OCI-LY7 (cell line): Measurements from ENCODE around the gene RRP9. TPM values are rescaled to one million over a fixed set of nuclear protein-coding genes. Genes with fewer than 3 reads are reported as not detected.

Experiments
- BruUV-seq: library from RNA; stranded (reverse); fragments of 400-500 nt; replicated peaks from 2 replicates; lab custom pipeline; 2021; lab: Mats Ljungman, UMichigan
- CTCF ChIA-PET: fragments of 300-600 bp; sonication (Branson Sonifier 250); formaldehyde crosslinking; loops from one replicate; lab custom pipeline; 2022; ENCODE audit warnings: antibody characterized with exemption; ENCODE audit not compliant: unreplicated experiment; lab: Charles Lee
- POLR2A ChIA-PET: fragments of 300-600 bp; sonication (Branson Sonifier 250); formaldehyde crosslinking; loops from one replicate; lab custom pipeline; 2022; ENCODE audit warnings: antibody characterized with exemption; lab: Charles Lee
- DNase-seq: peaks from one replicate; pipeline ENCODE4 v3.0.0-alpha.2; 2015; ENCODE audit warnings: low spot score
- H2AFZ ChIP-seq: fragments of 200-600 bp; sonication (generic), shearing (Covaris generic); 2 replicates; pipeline ENCODE4 v1.6.1; 2014; ENCODE audit warnings: mild to moderate bottlenecking, antibody characterized with exemption, low read length, moderate library complexity
- H3K27ac ChIP-seq: fragments of 200-600 bp; sonication (generic); 2 replicates; pipeline ENCODE4 v1.5.1; 2014; ENCODE audit warnings: mixed run types, low read depth, mild to moderate bottlenecking, moderate library complexity, low read length, inconsistent platforms; ENCODE audit not compliant: poor library complexity, severe bottlenecking
- H3K36me3 ChIP-seq: fragments of 200-600 bp; sonication (generic); 2 replicates; pipeline ENCODE4 v1.6.1; 2014; ENCODE audit warnings: mild to moderate bottlenecking, antibody characterized with exemption, low read length, moderate library complexity, mixed read lengths; ENCODE audit not compliant: insufficient read depth
- H3K4me1 ChIP-seq: fragments of 200-600 bp; sonication (generic); 2 replicates; pipeline ENCODE4 v1.5.1; 2014; ENCODE audit warnings: mild to moderate bottlenecking, low read length; ENCODE audit not compliant: insufficient read depth, poor library complexity, severe bottlenecking
- H3K4me2 ChIP-seq: fragments of 200-600 bp; sonication (generic); 2 replicates; pipeline ENCODE4 v1.6.1; 2014; ENCODE audit warnings: mild to moderate bottlenecking, low read length
- H3K4me3 ChIP-seq: fragments of 200-600 bp; sonication (generic); 2 replicates; pipeline ENCODE4 v1.5.1; 2014; ENCODE audit warnings: mild to moderate bottlenecking, low read depth, low read length; ENCODE audit not compliant: poor library complexity, severe bottlenecking
- H3K79me2 ChIP-seq: fragments of 200-600 bp; sonication (generic); 2 replicates; pipeline ENCODE4 v1.6.1; 2016; ENCODE audit warnings: low read depth, mild to moderate bottlenecking, low read length, moderate library complexity, mixed read lengths; ENCODE audit not compliant: insufficient read depth
- H3K9me2 ChIP-seq: fragments of 200-600 bp; sonication (generic); 2 replicates; pipeline ENCODE4 v1.6.1; 2016; ENCODE audit warnings: mild to moderate bottlenecking, low read length, mixed read lengths; ENCODE audit not compliant: insufficient read depth
- H3K9me3 ChIP-seq: fragments of 200-600 bp; sonication (generic); 2 replicates; pipeline ENCODE4 v1.6.1; 2014; ENCODE audit warnings: mild to moderate bottlenecking, mixed run types, low read length, mixed read lengths
- H4K20me1 ChIP-seq: fragments of 200-600 bp; sonication (generic); 2 replicates; pipeline ENCODE4 v1.6.1; 2014; ENCODE audit warnings: mild to moderate bottlenecking, antibody characterized with exemption, low read length, moderate library complexity, mixed read lengths; ENCODE audit not compliant: insufficient read depth
- EZH2phosphoT487 ChIP-seq: fragments of 200-600 bp; sonication (generic); IDR thresholded peaks from 2 replicates; pipeline ENCODE4 v1.6.1; 2018; ENCODE audit warnings: low read depth, borderline replicate concordance, mild to moderate bottlenecking, mixed run types, antibody characterized with exemption, low read length, moderate library complexity, mixed read lengths
- intact Hi-C: fragments of 100-400 bp; cut with micrococcal nuclease; formaldehyde crosslinking; loops from one replicate; pipeline ENCODE4 v1.10.0; 2022; ENCODE audit not compliant: unreplicated experiment
- total RNA-seq, 2 experiments: library from RNA; depleted of rRNA in 1 of 2; stranded (reverse); fragments of >200 nt in 1 of 2; shearing (Covaris generic) in 1 of 2; gene quantifications; 2 replicates each; pipeline ENCODE4 v1.2.3, GENCODE V29; 2014 to 2022
- TF ChIP-seq, protein P1 (sequence below): fragments of 200-600 bp; sonication (generic); conservative IDR thresholded peaks from 2 replicates; pipeline ENCODE4 v1.5.1; 2014; ENCODE audit warnings: mild to moderate bottlenecking, antibody characterized with exemption, low read length, moderate library complexity, mixed read lengths

Gene RRP9
- total RNA-seq, 2 experiments from 2014 or later = 34.4 to 41.1 TPM

DNA sequence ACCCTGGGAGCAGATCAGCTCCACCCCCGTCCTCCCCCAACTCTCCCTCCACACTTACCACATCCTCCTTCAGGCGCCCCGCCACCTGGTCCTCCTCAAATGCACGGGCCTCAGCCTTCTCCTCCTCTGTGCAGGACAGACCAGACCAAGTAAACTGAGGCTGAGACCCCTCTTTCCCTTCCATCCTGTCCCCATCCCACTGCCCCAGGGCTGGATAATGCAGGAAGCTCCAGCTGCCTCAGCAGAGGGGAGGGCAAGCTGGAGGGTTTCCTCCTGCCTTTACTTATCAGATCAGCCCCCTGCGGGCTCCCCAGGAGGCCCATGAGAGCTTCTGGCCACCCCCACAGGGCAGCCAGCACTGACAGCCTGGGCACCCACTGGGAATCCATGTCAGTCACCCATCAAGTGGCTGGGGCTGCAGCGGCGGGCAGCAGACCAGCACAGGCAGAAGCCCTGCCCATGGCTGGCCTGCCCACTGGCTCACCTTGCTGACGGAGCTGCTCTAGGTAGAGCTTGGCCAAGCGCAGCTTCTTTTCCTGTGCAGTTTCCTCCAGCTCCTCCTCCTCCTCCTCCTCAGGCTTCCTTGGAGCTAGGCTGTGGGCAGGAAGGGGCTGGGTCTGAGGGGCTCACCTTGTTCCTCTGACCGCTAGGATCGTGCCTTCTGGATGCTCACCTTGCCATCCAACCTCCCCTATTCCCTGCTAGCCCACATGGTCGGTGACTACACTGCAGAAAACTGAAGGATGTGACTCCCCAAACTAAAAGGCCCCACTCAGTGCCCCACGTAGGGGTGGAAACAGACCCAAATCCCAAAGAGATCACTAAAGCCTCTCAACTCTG is 3.9 kb downstream of the RRP9 start:
- DNase-seq = no peak

DNA sequence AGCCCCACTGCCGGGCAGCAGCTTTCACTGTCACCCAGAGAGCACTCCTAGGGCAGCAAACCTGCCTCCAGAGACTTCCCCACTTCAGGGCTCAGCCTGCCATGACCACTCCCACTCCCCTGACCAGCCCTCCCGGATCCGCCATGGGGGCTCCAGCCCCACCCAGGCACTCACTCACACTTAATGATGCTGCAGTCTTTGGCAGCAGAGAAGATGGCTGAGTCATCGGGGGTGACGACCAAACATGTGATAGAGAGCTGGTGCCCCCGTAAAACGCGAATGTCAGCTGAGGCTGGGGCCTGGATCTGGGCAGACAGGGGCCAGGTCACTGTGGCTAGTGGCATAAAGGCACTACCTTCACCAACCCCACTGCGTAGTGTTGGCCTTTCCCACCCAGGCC is 4.7 kb downstream of the RRP9 start:
- POLR2A ChIA-PET = no interaction called here
- no peaks in the 10 kb centered on the region for H3K9me2 ChIP-seq
- H4K20me1 ChIP-seq = no peaks in the 10 kb centered on the region
- no peak overlapping the region for H3K4me2 ChIP-seq
- H3K4me3 ChIP-seq = no peak overlapping the region
- no TSS peak for BruUV-seq
- H2AFZ ChIP-seq = no peak overlapping the region
- CTCF ChIA-PET = no interaction called here
- no peak overlapping the region for H3K27ac ChIP-seq
- H3K36me3 ChIP-seq = peaks cover 74% of the 10 kb centered on the region
- H3K4me1 ChIP-seq = peaks cover 13% of the 10 kb centered on the region
- intact Hi-C loops = no loop called here
- TF ChIP-seq EZH2phosphoT487 = no peak
- TF ChIP-seq, protein P1, sequence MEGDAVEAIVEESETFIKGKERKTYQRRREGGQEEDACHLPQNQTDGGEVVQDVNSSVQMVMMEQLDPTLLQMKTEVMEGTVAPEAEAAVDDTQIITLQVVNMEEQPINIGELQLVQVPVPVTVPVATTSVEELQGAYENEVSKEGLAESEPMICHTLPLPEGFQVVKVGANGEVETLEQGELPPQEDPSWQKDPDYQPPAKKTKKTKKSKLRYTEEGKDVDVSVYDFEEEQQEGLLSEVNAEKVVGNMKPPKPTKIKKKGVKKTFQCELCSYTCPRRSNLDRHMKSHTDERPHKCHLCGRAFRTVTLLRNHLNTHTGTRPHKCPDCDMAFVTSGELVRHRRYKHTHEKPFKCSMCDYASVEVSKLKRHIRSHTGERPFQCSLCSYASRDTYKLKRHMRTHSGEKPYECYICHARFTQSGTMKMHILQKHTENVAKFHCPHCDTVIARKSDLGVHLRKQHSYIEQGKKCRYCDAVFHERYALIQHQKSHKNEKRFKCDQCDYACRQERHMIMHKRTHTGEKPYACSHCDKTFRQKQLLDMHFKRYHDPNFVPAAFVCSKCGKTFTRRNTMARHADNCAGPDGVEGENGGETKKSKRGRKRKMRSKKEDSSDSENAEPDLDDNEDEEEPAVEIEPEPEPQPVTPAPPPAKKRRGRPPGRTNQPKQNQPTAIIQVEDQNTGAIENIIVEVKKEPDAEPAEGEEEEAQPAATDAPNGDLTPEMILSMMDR = no peak
- H3K79me2 ChIP-seq = peaks cover 23% of the 10 kb centered on the region
- H3K9me3 ChIP-seq = no peaks in the 10 kb centered on the region
- no peak for DNase-seq

More for the DNA sequence above, 3.9 kb downstream of the RRP9 start:
- no peak for TF ChIP-seq EZH2phosphoT487
- BruUV-seq = no TSS peak
- H3K4me1 ChIP-seq = peaks cover 20% of the 10 kb centered on the region
- no peaks in the 10 kb centered on the region for H3K9me3 ChIP-seq
- no peaks in the 10 kb centered on the region for H3K9me2 ChIP-seq
- no peak overlapping the region for H2AFZ ChIP-seq
- H3K36me3 ChIP-seq = peaks cover 67% of the 10 kb centered on the region
- ChIA-PET CTCF (no interaction called here), POLR2A (no interaction called here)
- H4K20me1 ChIP-seq = no peaks in the 10 kb centered on the region
- intact Hi-C loops = no loop called here
- peaks cover 23% of the 10 kb centered on the region for H3K79me2 ChIP-seq
- H3K4me2 ChIP-seq = no peak overlapping the region
- H3K4me3 ChIP-seq = no peak overlapping the region
- no peak overlapping the region for H3K27ac ChIP-seq

DNA sequence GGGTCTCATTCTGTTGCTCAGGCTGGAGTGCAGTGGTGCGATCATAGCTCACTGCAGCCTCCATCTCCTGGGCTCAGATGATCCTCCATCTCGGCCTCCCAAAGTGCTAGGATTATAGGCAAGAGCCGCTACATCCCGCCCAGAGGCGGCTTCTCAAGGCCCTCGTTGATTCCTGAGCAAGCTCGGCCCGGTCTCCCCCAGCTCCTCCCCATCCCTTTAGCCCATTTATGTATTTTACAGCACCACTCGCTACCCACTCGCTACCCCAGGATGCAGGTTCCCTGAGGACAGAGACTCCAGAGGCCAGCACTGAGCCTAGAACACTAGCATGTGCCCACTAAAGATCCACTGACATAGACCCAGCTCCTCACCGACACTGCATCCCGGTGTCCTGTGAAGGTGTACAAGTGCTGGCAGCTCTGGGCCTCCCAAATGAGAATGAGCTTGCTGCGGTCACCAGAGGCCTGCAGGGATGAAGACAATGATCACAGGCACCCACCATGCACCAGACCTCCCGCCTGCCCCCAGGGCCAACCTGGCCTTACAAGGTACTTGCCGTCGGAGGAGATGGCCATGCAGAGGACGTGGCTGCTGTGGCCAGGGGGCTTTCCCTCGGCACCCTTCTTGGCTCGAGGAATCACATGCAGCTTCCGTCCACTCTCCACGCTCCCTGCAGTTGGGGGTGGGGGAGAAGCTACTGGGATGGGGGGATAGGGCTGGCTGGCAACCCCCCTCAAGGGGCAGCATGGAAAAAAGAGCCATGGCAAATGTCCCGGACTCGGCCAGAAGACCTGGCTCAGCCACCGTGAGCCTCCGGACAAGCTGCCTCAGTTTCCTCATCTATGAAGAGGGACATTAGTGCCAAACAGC is 5.6 kb downstream of the RRP9 start:
- CTCF ChIA-PET = no interaction called here
- peaks cover 80% of the 10 kb centered on the region for H3K36me3 ChIP-seq
- no peaks in the 10 kb centered on the region for H4K20me1 ChIP-seq
- no peaks in the 10 kb centered on the region for H3K9me2 ChIP-seq
- H3K79me2 ChIP-seq = peaks cover 18% of the 10 kb centered on the region
- intact Hi-C loops = no loop called here
- peaks cover 13% of the 10 kb centered on the region for H3K4me1 ChIP-seq
- POLR2A ChIA-PET = no interaction called here
- H2AFZ ChIP-seq = no peak overlapping the region
- TF ChIP-seq, protein P1 = no peak
- no peak for TF ChIP-seq EZH2phosphoT487
- H3K4me2 ChIP-seq = no peak overlapping the region
- H3K4me3 ChIP-seq = no peak overlapping the region
- no TSS peak for BruUV-seq
- H3K9me3 ChIP-seq = no peaks in the 10 kb centered on the region
- DNase-seq = no peak
- no peak overlapping the region for H3K27ac ChIP-seq
